CD8-positive, alpha-beta memory T cell (primary cell): ENCODE measurements around the gene ACP7. TPM values are rescaled to one million over a fixed set of nuclear protein-coding genes. Genes with fewer than 3 reads are reported as not detected.

Experiments used
- CTCF ChIA-PET: fragments of 350-600 bp; sonication (Branson Sonifier 250); formaldehyde crosslinking; loops from one replicate; lab custom pipeline; 2021; ENCODE audit warnings: antibody characterized with exemption; lab: Charles Lee
- POLR2A ChIA-PET: fragments of 350-600 bp; sonication (Branson Sonifier 250); formaldehyde crosslinking; loops from one replicate; lab custom pipeline; 2021; ENCODE audit warnings: antibody characterized with exemption; lab: Charles Lee
- DNase-seq, 5 donors: peaks; one replicate each; pipeline versions ENCODE4 v3.0.0 to v3.0.0-alpha.2; 2020 to 2022; ENCODE audit warnings: mixed read lengths in 1 of 5
- H3K27ac ChIP-seq: one replicate; pipeline ENCODE4 v1.7.0; 2013; ENCODE audit warnings: low read depth, mild to moderate bottlenecking, low read length, moderate library complexity
- H3K27me3 ChIP-seq: 2 replicates; pipeline ENCODE4 v1.7.0; 2013; ENCODE audit warnings: low read length, mild to moderate bottlenecking; ENCODE audit not compliant: insufficient read depth, poor library complexity, severe bottlenecking
- H3K36me3 ChIP-seq: 2 replicates; pipeline ENCODE4 v1.7.0; 2013; ENCODE audit warnings: mild to moderate bottlenecking, low read length, moderate library complexity; ENCODE audit not compliant: insufficient read depth
- H3K4me1 ChIP-seq: 2 replicates; pipeline ENCODE4 v1.7.0; 2013; ENCODE audit warnings: mild to moderate bottlenecking, low read length, moderate library complexity; ENCODE audit not compliant: insufficient read depth
- H3K4me3 ChIP-seq: 2 replicates; pipeline ENCODE4 v1.7.0; 2013; ENCODE audit warnings: mild to moderate bottlenecking, low read length
- H3K9me3 ChIP-seq: 2 replicates; pipeline ENCODE4 v1.7.0; 2013; ENCODE audit warnings: mild to moderate bottlenecking, low read length
- H3K27ac Mint-ChIP-seq, 8 donors: one replicate each; pipeline ENCODE4 v1.8.0; 2020 to 2021; ENCODE audit warnings: mixed read lengths in 8 of 8, mild to moderate bottlenecking in 6 of 8, inconsistent platforms in 3 of 8, moderate library complexity in 3 of 8
- H3K27me3 Mint-ChIP-seq, 2 donors: one replicate each; pipeline ENCODE4 v1.8.0; 2020 to 2021; ENCODE audit warnings: mixed read lengths in 2 of 2, mild to moderate bottlenecking in 1 of 2, moderate library complexity in 1 of 2
- H3K36me3 Mint-ChIP-seq, 3 donors: one replicate each; pipeline ENCODE4 v1.8.0; 2020 to 2021; ENCODE audit warnings: mixed read lengths in 3 of 3, inconsistent platforms in 1 of 3, mild to moderate bottlenecking in 1 of 3
- H3K4me1 Mint-ChIP-seq, 3 donors: one replicate each; pipeline ENCODE4 v1.8.0; 2020 to 2021; ENCODE audit warnings: mixed read lengths in 3 of 3, inconsistent platforms in 1 of 3, mild to moderate bottlenecking in 1 of 3
- H3K4me3 Mint-ChIP-seq, 7 donors: one replicate each; pipeline ENCODE4 v1.8.0; 2020 to 2021; ENCODE audit warnings: mixed read lengths in 7 of 7, mild to moderate bottlenecking in 6 of 7, moderate library complexity in 4 of 7, inconsistent platforms in 2 of 7
- H3K9me3 Mint-ChIP-seq, 5 donors: one replicate each; pipeline ENCODE4 v1.8.0; 2020 to 2022; ENCODE audit warnings: mixed read lengths in 5 of 5, mild to moderate bottlenecking in 3 of 5, moderate library complexity in 2 of 5, inconsistent platforms in 1 of 5
- polyA plus RNA-seq: library from polyadenylated mRNA; unstranded; fragments of 300-500 nt; fragmentation: Illumina TruSeq; gene quantifications from one replicate; pipeline ENCODE4 v1.2.3, GENCODE V29; 2021
- total RNA-seq, 2 experiments: library from RNA; stranded (reverse); gene quantifications; one replicate each; pipeline ENCODE4 v1.2.3, GENCODE V29; 2021

ACP7 gene
- total and polyA plus RNA-seq, 3 experiments from 2014 or later: 0.22 TPM; not detected in 2

DNA sequence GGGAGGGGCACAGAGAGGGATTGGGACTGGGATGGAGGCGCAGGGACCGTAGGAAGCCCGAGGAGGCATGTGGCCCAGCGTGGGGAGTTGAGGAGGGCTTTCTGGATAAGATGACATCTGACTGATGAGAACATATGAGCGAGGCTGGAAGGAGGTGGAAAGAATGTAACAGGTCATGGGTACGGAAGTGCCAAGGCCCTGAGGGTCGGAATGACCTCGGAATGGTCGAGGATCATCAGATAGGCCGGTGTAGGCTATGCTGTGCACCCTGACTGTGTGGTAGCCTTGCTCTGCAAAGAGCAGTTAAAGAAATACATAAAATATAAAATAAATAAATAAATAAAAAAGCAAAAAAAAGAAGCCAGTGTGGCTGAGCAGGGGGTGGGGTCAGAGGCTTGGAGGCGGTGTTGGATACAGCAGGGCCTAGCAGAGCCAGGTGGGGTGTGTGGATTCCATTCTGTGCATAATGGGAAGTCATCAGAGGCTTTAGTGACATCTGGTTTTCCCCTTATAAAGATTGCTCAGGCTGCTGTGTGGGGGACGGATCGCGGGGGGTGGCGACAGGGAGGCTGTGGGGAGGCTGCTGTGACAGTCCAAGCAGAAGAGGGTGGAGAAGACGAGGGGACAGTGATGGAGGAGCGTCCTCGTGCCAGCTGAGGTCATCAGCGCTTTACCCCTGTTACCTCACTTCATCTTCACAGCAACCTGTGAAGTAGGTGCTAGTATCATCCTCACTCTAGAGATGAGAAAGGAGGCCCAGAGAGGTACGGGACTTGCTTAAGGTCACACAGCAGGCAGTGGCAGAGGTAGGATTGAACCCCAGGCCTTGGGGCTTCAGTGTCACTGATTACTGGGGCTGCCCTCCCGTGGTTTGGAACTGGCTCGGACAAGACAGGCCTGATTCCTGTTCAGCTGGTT, 46.4 kb downstream of the ACP7 start:
- H3K36me3 ChIP-seq: no peaks in the 10 kb centered on the region
- ChIA-PET CTCF (interaction anchor here (1.3 kb wide), 1 partner anchor 212 kb away, joined by 3 read pairs; the partner anchor contains the start of gene SAMD4B), POLR2A (no interaction called here)
- H3K36me3 Mint-ChIP-seq: peaks cover 0 to 1% (median 0%) of the 10 kb centered on the region in 3 donors
- no peaks in the 10 kb centered on the region for H3K9me3 Mint-ChIP-seq
- H3K4me3 Mint-ChIP-seq: peak overlapping the region in 1 of 7 donors; percentile 19
- peak overlapping the region in 5 of 8 donors; percentile 6 to 62 (median 47) for H3K27ac Mint-ChIP-seq
- H3K27me3 Mint-ChIP-seq: peaks cover 0 to 1% of the 10 kb centered on the region in 2 donors
- no peaks in the 10 kb centered on the region for H3K27me3 ChIP-seq
- H3K4me1 Mint-ChIP-seq: peaks cover 33 to 75% (median 51%) of the 10 kb centered on the region in 3 donors
- no peaks in the 10 kb centered on the region for H3K9me3 ChIP-seq
- DNase-seq: no peak
- no peak overlapping the region for H3K27ac ChIP-seq
- H3K4me3 ChIP-seq: no peak overlapping the region
- no peaks in the 10 kb centered on the region for H3K4me1 ChIP-seq

DNA sequence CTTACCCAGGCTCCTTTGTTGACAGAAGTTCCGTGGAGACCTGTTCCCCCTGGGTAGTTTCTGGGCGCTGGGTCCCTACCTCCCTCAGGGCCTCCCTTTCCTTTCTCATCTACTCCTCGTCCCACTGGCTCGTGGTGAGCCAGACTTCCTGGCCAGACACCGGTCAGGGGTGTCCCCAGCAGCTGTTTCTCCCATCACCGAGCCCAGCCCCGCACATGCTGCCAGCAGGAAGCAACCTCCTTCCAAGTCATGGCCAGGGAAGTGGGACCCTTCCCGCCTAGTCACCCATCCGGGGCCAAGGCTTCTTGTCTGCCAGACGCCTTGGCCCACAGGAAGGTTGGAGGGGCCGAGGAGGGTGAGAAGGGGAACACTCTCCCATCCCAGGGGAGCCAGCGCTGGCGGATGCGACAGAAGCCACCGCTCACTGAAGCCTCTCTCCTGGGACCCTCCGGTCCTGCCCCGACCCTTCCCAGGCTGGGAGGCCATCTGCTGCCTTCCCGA, 47.1 kb downstream of the ACP7 start:
- H3K27ac Mint-ChIP-seq: peak overlapping the region in 1 of 8 donors; percentile 52
- no peaks in the 10 kb centered on the region for H3K9me3 Mint-ChIP-seq
- POLR2A ChIA-PET: no interaction called here

DNA sequence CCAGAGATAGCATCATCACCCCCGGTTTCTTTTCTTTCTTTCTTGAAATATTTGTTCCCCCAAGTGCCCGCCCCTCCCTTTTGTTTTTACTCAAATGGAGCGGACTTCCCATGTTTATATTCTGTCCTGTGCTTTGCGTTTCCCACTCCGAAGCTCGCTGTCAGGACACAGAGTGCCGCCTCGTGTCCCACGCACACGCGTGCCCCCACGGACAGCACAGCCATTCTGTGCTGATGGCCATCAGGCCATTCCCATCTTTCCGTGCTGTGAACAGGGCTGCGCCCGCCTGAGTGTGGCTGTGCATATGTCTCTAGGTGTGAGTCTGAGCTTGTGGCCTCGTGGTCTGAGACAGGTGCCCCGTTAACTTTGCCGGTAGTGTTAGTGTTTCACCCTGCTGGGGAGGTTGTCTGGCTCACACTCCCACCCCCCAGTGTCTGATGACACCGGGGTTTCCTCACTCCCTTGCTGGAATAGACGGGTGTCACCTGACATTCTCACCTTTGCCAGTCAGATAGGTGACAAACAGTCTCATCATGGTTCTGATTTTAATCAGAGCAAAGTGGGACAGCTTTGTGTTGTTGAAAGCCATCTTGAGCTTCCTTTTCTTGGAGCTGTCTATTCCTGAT, 48.3 kb downstream of the ACP7 start:
- ChIA-PET POLR2A (no interaction called here), CTCF (interaction anchor here (1.4 kb wide), 1 partner anchor 22 kb away, joined by 5 read pairs; no protein-coding TSS in a partner anchor)
- no peaks in the 10 kb centered on the region for H3K4me1 ChIP-seq
- no peaks in the 10 kb centered on the region for H3K9me3 Mint-ChIP-seq
- no peak for DNase-seq
- H3K27me3 ChIP-seq: no peaks in the 10 kb centered on the region
- no peaks in the 10 kb centered on the region for H3K9me3 ChIP-seq
- no peaks in the 10 kb centered on the region for H3K27me3 Mint-ChIP-seq
- peaks cover 0 to 11% (median 1%) of the 10 kb centered on the region in 3 donors for H3K36me3 Mint-ChIP-seq
- no peaks in the 10 kb centered on the region for H3K36me3 ChIP-seq
- H3K4me3 Mint-ChIP-seq: peak overlapping the region in 2 of 7 donors; percentile 45 to 48
- H3K27ac ChIP-seq: no peak overlapping the region
- no peak overlapping the region for H3K4me3 ChIP-seq
- peaks cover 30 to 70% (median 44%) of the 10 kb centered on the region in 3 donors for H3K4me1 Mint-ChIP-seq
- peak overlapping the region in 6 of 8 donors; percentile 31 to 86 (median 58) for H3K27ac Mint-ChIP-seq

More for the DNA sequence above, 47.1 kb downstream of the ACP7 start:
- Histone ChIP-seq H3K27ac (no peak overlapping the region), H3K9me3 (no peaks in the 10 kb centered on the region), H3K27me3 (no peaks in the 10 kb centered on the region), H3K4me1 (no peaks in the 10 kb centered on the region), H3K4me3 (no peak overlapping the region), H3K36me3 (no peaks in the 10 kb centered on the region)
- Mint-ChIP-seq H3K27me3 (no peaks in the 10 kb centered on the region), H3K4me1 (peaks cover 29 to 70% (median 44%) of the 10 kb centered on the region in 3 donors), H3K36me3 (peaks cover 0 to under 1% (median 0%) of the 10 kb centered on the region in 3 donors), H3K4me3 (no peak overlapping the region)
- CTCF ChIA-PET: interaction anchor here (1.3 kb wide), 1 partner anchor 211 kb away, joined by 3 read pairs; the partner anchor contains the start of gene SAMD4B
- no peak for DNase-seq

DNA sequence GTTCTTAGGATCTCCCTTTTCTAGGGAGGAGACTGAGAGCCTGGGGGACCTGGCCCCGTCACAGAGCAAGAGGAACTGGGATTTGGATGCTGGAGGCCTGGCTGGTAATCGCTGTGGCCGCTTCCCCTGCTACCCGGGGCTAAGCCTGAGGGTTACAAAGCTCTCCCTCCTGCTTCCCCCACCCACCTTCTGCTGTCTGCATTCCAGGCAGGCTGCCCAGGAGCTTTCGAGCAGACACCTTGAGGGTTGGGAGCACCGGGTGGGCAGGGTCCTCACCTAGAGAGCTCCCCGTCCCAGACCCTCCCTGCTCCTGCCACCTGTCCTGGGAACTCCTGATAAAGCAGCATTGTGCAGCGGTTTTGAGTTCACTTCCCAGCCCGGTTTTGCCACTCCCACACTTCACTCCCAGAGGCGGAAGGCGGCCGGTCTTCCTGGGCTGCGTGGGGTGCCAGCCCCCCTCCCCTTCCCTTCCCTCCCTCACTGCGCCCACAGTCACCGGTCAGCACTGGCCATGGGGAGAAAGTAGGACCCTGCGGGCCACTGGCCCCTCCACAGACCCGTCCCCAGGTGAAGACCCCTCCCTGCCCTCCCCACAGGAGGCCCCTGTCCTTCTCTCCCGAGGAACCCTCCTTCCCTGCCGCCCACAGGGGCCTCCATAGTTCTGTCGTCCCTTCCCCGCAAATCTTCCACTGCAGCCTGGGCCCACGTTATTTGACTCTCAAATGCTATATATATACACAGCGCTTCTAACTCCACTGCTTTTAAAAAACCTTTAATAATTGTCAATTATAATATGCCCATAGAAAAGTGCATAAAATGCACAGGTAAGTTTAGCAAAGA, 49.5 kb downstream of the ACP7 start:
- ChIA-PET CTCF (interaction anchor here (1.4 kb wide), 1 partner anchor 23 kb away, joined by 5 read pairs; no protein-coding TSS in a partner anchor), POLR2A (no interaction called here)
- no peaks in the 10 kb centered on the region for H3K9me3 Mint-ChIP-seq
- no peak overlapping the region for H3K4me3 Mint-ChIP-seq
- H3K36me3 ChIP-seq: no peaks in the 10 kb centered on the region
- DNase-seq: no peak
- H3K4me1 ChIP-seq: no peaks in the 10 kb centered on the region
- H3K9me3 ChIP-seq: no peaks in the 10 kb centered on the region
- no peak overlapping the region for H3K4me3 ChIP-seq
- H3K27me3 ChIP-seq: no peaks in the 10 kb centered on the region
- H3K36me3 Mint-ChIP-seq: peaks cover 0 to 11% (median 2%) of the 10 kb centered on the region in 3 donors
- H3K27ac ChIP-seq: no peak overlapping the region
- no peaks in the 10 kb centered on the region for H3K27me3 Mint-ChIP-seq
- peak overlapping the region in 1 of 8 donors; percentile 64 for H3K27ac Mint-ChIP-seq
- H3K4me1 Mint-ChIP-seq: peaks cover 29 to 64% (median 43%) of the 10 kb centered on the region in 3 donors

DNA sequence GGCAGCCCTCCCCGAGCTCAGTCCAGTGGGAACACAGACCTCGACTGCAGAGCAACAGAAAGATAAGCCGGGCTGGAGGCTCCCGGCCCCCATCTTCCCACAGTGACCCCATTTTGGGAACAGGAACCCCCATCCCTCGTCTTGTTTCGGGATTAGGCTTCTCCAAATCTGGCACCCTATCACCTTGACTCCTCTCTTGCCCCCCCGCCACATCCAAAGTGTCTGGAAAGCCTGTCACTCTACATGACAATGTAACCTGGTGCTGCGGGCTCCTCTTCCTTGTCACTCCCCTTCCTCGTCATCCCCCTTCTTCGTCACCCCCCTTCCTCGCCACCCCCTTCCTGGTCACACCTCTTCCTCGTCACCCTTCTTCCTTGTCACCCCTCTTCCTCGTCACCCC, 51.5 kb downstream of the ACP7 start:
- Mint-ChIP-seq H3K4me3 (no peak overlapping the region), H3K4me1 (peaks cover 26 to 52% (median 34%) of the 10 kb centered on the region in 3 donors), H3K36me3 (peaks cover 0 to 13% (median 2%) of the 10 kb centered on the region in 3 donors), H3K27me3 (no peaks in the 10 kb centered on the region), H3K27ac (no peak overlapping the region), H3K9me3 (no peaks in the 10 kb centered on the region)
- no peaks in the 10 kb centered on the region for H3K4me1 ChIP-seq
- no peak overlapping the region for H3K27ac ChIP-seq
- ChIA-PET CTCF (no interaction called here), POLR2A (no interaction called here)
- no peaks in the 10 kb centered on the region for H3K9me3 ChIP-seq
- no peaks in the 10 kb centered on the region for H3K36me3 ChIP-seq
- H3K4me3 ChIP-seq: no peak overlapping the region
- no peak for DNase-seq
- no peaks in the 10 kb centered on the region for H3K27me3 ChIP-seq

DNA sequence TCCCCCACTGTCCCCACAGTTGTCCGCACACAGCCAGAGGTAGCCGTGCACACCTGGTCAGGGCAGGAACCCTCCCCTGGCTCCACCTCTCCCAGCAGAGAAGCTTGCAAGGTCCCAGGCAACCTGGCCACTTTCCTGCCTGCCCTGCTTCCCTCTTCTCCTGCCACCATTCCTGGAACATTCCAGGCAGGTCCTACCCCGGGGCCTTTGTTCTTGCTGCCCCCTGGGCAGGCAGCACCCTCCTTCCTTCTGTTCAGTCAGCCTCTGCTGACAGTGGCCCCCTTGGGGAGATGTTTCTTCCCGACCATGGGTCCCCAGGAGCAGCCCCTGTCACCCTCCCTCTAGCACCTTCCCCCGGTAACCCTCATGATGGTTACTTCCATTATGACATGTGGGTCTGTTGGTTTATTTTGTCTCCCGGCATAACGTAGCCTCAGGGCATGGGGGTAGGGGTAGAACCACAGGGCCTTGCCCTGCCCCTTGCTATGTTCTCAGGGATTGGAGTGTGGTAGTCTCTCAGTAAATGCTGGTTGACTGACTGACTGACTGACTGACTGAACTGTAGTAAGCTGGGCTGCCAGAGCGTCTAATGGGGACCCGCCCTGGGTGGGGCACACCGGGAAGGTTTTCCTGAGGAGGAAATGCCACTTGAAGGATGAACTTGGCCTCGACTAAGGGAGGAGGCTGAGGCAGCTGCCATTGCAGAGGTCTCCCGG, 52.2 kb downstream of the ACP7 start:
- no peaks in the 10 kb centered on the region for H3K27me3 ChIP-seq
- no peaks in the 10 kb centered on the region for H3K27me3 Mint-ChIP-seq
- peaks cover 0 to 15% (median 2%) of the 10 kb centered on the region in 3 donors for H3K36me3 Mint-ChIP-seq
- CTCF ChIA-PET: interaction anchor here (1.1 kb wide), 1 partner anchor 10 kb away, joined by 3 read pairs; no protein-coding TSS in a partner anchor
- H3K4me1 ChIP-seq: no peaks in the 10 kb centered on the region
- H3K9me3 Mint-ChIP-seq: no peaks in the 10 kb centered on the region
- no peaks in the 10 kb centered on the region for H3K9me3 ChIP-seq
- H3K4me3 ChIP-seq: no peak overlapping the region
- peak overlapping the region in 3 of 8 donors; percentile 15 to 60 (median 18) for H3K27ac Mint-ChIP-seq
- DNase-seq: no peak
- H3K27ac ChIP-seq: no peak overlapping the region
- H3K4me1 Mint-ChIP-seq: peaks cover 26 to 46% (median 31%) of the 10 kb centered on the region in 3 donors
- no peaks in the 10 kb centered on the region for H3K36me3 ChIP-seq
- POLR2A ChIA-PET: no interaction called here
- no peak overlapping the region for H3K4me3 Mint-ChIP-seq

DNA sequence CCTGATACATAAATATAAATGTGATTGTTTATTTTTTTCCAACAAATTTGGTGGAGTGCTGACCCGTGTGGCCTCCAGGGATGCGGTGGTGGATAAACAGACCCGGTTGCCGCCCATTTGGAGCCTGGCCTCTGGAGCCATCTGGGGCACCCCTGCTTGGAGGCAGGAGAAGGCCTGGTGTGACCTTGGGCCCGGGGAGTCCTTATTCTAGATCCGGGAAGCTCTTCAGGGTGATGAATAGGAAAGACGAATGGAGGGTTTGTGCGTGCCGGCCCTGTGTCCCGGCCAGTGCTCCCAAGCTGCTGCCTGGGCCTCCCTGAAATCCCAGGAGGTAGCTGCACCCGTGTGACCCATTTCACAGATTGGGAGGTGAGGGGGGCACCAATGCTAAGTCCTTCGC, 53.0 kb downstream of the ACP7 start:
- Mint-ChIP-seq H3K4me1 (peaks cover 25 to 42% (median 28%) of the 10 kb centered on the region in 3 donors), H3K27ac (peak overlapping the region in 1 of 8 donors; percentile 18), H3K4me3 (no peak overlapping the region), H3K27me3 (no peaks in the 10 kb centered on the region), H3K36me3 (peaks cover 0 to 15% (median 2%) of the 10 kb centered on the region in 3 donors), H3K9me3 (no peaks in the 10 kb centered on the region)
- DNase-seq: no peak
- no peaks in the 10 kb centered on the region for H3K36me3 ChIP-seq
- H3K27me3 ChIP-seq: no peaks in the 10 kb centered on the region
- ChIA-PET CTCF (interaction anchor here (1.1 kb wide), 1 partner anchor 11 kb away, joined by 3 read pairs; no protein-coding TSS in a partner anchor), POLR2A (interaction anchor here (0.6 kb wide), 1 partner anchor 11 kb away, joined by 3 read pairs; no protein-coding TSS in a partner anchor)
- no peaks in the 10 kb centered on the region for H3K4me1 ChIP-seq
- H3K4me3 ChIP-seq: no peak overlapping the region
- no peaks in the 10 kb centered on the region for H3K9me3 ChIP-seq
- no peak overlapping the region for H3K27ac ChIP-seq
